Body of pancreas (tissue), 4 donors: ENCODE results near the gene LARP4B. TPM values are rescaled to one million over a fixed set of nuclear protein-coding genes. Genes with fewer than 3 reads are reported as not detected.

Source experiments
- ATAC-seq: fragments of 150-250 bp; one replicate; pipeline ENCODE4 v1.9.1; 2016
- DNase-seq, 4 donors: peaks; one replicate each; pipeline ENCODE4 v3.0.0-alpha.2; 2019
- H3K27ac ChIP-seq, 4 donors: fragments of 200-600 bp; sonication (generic); 1 replicate in 3 of 4; 2 replicates in 1 of 4; pipeline versions ENCODE4 v1.5.1 to v1.6.1; 2016 to 2019; ENCODE audit warnings: mild to moderate bottlenecking in 1 of 4, mixed read lengths in 1 of 4, moderate library complexity in 1 of 4
- H3K27me3 ChIP-seq, 2 donors: fragments of 200-600 bp; sonication (generic); one replicate each; pipeline ENCODE4 v1.6.0; 2016; ENCODE audit warnings: mild to moderate bottlenecking in 1 of 2
- H3K36me3 ChIP-seq, 2 donors: fragments of 200-600 bp; sonication (generic); replicated peaks in 1 of 2; 2 replicates each; pipeline ENCODE4 v1.5.1; 2016; ENCODE audit warnings: low read depth in 2 of 2; ENCODE audit not compliant: insufficient read depth in 1 of 2
- H3K4me1 ChIP-seq: fragments of 200-600 bp; sonication (generic); one replicate; pipeline ENCODE4 v1.6.0; 2016
- H3K4me3 ChIP-seq, 2 donors: fragments of 200-600 bp; sonication (generic); 1 replicate in 1 of 2; 2 replicates in 1 of 2; pipeline ENCODE4 v1.5.1; 2016 to 2019
- H3K9me3 ChIP-seq, 3 donors: fragments of 200-600 bp; sonication (generic); 1 replicate in 2 of 3; 2 replicates in 1 of 3; pipeline ENCODE4 v1.5.1; 2016
- POLR2A ChIP-seq, 3 donors: fragments of 450-650 bp; IDR thresholded peaks; one replicate each; pipeline ENCODE4 v1.6.1; 2016; ENCODE audit warnings: antibody characterized with exemption in 3 of 3, mild to moderate bottlenecking in 2 of 3
- WGBS, 2 donors: methylation state at CpG; one replicate each; pipeline ENCODE4 v1.1.5; 2017; 5-methylcytosine and 5-hydroxymethylcytosine counted together
- intact Hi-C: fragments of 100-400 bp; cut with DNase I; formaldehyde crosslinking; loops from one replicate; pipeline ENCODE4 v1.15.1; 2023
- total RNA-seq, 2 donors: library from RNA; depleted of rRNA; stranded (reverse); fragments of >200 nt; gene quantifications; one replicate each; pipeline ENCODE4 v1.1.0, GENCODE V29; 2016
- TF ChIP-seq, protein P1 (sequence below), 7 experiments: fragments of 450-650 bp in 4 of 7; fragments of 200-600 bp in 3 of 7; sonication (generic) in 3 of 7; IDR thresholded peaks; one replicate each; pipeline ENCODE4 v1.5.1; 2016 to 2019; ENCODE audit warnings: antibody characterized with exemption in 7 of 7

LARP4B gene
- total RNA-seq, 2 donors from 2014 or later, result 41.0 to 61.6 TPM

- ATAC-seq, result no peak
- no peak for DNase-seq
- no peaks in the 10 kb centered on the region for H3K9me3 ChIP-seq
- intact Hi-C loops, result no loop called here
- TF ChIP-seq, protein P1, sequence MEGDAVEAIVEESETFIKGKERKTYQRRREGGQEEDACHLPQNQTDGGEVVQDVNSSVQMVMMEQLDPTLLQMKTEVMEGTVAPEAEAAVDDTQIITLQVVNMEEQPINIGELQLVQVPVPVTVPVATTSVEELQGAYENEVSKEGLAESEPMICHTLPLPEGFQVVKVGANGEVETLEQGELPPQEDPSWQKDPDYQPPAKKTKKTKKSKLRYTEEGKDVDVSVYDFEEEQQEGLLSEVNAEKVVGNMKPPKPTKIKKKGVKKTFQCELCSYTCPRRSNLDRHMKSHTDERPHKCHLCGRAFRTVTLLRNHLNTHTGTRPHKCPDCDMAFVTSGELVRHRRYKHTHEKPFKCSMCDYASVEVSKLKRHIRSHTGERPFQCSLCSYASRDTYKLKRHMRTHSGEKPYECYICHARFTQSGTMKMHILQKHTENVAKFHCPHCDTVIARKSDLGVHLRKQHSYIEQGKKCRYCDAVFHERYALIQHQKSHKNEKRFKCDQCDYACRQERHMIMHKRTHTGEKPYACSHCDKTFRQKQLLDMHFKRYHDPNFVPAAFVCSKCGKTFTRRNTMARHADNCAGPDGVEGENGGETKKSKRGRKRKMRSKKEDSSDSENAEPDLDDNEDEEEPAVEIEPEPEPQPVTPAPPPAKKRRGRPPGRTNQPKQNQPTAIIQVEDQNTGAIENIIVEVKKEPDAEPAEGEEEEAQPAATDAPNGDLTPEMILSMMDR (IDR thresholded peaks at IDR 0.05), result no peak
- TF ChIP-seq POLR2A (IDR thresholded peaks at IDR 0.05), result no peak
- no peaks in the 10 kb centered on the region for H3K36me3 ChIP-seq
- no peaks in the 10 kb centered on the region for H3K27me3 ChIP-seq
- H3K4me1 ChIP-seq, result peaks cover 16% of the 10 kb centered on the region
- H3K27ac ChIP-seq, result no peak overlapping the region
- WGBS, 2 donors, result 88 to 94% methylated on average over 10 to 32 of the region's 32 CpGs
- no peak overlapping the region for H3K4me3 ChIP-seq
These were observed 148.5 kb downstream of the LARP4B start for GRCh38 chr10:782751-783648.

DNA sequence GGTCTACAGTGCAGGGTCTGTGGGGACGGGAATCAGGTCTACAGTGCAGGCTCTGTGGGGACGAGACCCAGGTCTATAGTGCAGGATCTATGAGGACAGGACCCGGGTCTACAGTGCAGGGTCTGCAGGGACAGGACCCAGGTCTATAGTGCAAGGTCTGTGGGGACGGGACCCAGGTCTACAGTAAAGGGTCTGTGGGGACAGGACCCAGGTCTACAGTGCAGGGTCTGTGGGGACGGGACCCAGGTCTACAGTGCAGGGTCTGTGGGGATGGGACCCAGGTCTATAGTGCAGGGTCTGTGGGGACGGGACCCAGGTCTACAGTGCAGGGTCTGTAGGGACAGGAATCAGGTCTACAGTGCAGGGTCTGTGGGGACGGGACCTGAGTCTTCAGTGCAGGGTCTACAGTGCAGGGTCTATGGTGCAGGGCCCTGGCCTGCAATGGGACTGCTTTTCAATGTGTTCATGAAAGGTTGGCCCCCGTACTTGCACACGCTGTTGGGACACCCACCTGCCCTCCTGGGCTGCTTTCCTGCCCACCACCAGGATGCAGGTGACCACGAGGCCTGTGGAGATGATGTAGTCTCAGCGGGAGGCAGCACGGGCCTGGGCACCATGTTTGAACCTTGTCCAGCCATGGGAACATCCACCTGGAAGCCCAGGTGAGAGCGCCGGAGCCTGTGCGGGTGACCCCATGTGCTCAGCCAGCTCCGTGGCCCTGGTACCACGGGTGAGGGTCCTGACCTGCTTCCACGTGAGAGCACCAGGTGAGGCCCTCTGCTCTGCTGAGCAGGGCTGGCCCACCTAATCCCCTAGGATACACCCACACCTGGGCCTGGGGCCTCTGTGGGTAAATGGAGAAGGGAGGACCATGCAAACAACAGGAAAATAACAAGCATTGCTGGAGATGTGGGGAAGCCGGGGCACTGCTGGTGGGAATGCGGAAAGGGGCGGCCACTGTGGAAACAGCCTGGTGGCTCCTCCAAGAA lies 150.7 kb downstream of the LARP4B start:
- peaks cover 16% of the 10 kb centered on the region for H3K4me1 ChIP-seq
- TF ChIP-seq POLR2A (IDR thresholded peaks at IDR 0.05), result no peak
- TF ChIP-seq, protein P1 (IDR thresholded peaks at IDR 0.05), result no peak
- no peaks in the 10 kb centered on the region for H3K9me3 ChIP-seq
- intact Hi-C loops, result no loop called here
- 84 to 88% methylated on average over 15 to 19 of the region's 21 CpGs for WGBS, 2 donors
- H3K36me3 ChIP-seq, result no peaks in the 10 kb centered on the region
- ATAC-seq (no peak), DNase-seq (no peak)
- H3K27me3 ChIP-seq, result no peaks in the 10 kb centered on the region
- H3K27ac ChIP-seq, result no peak overlapping the region
- H3K4me3 ChIP-seq, result no peak overlapping the region

- H3K4me3 ChIP-seq, result no peak overlapping the region
- 66 to 76% methylated on average over 13 to 25 of the region's 27 CpGs for WGBS, 2 donors
- no peak overlapping the region for H3K27ac ChIP-seq
- peaks cover 3% of the 10 kb centered on the region for H3K4me1 ChIP-seq
- H3K27me3 ChIP-seq, result no peaks in the 10 kb centered on the region
- DNase-seq, result no peak
- no peak for ATAC-seq
- TF ChIP-seq, protein P1 (IDR thresholded peaks at IDR 0.05), result no peak
- no peak for TF ChIP-seq POLR2A (IDR thresholded peaks at IDR 0.05)
- H3K9me3 ChIP-seq, result no peaks in the 10 kb centered on the region
- intact Hi-C loops, result no loop called here
- no peaks in the 10 kb centered on the region for H3K36me3 ChIP-seq
These were observed 152.7 kb downstream of the LARP4B start for GRCh38 chr10:778626-779330.

- 58 to 60% methylated on average over 6 to 9 of the region's 16 CpGs for WGBS, 2 donors
- Histone ChIP-seq H3K4me1 (no peaks in the 10 kb centered on the region), H3K9me3 (no peaks in the 10 kb centered on the region), H3K36me3 (no peaks in the 10 kb centered on the region), H3K27ac (no peak overlapping the region), H3K4me3 (no peak overlapping the region), H3K27me3 (no peaks in the 10 kb centered on the region)
- TF ChIP-seq, protein P1 (IDR thresholded peaks at IDR 0.05), result no peak
- TF ChIP-seq POLR2A (IDR thresholded peaks at IDR 0.05), result no peak
- ATAC-seq, result no peak
- intact Hi-C loops, result no loop called here
- no peak for DNase-seq
These were observed 153.5 kb downstream of the LARP4B start for GRCh38 chr10:777913-778479.
